Right lobe of liver (tissue), 4 donors: ENCODE measurements around the gene AKR1B1.

ENCODE experiments used
- POLR2A ChIP-seq: fragments of 450-650 bp; IDR thresholded peaks from one replicate; pipeline ENCODE4 v1.6.1; 2017; ENCODE audit warnings: antibody characterized with exemption, mild to moderate bottlenecking
- TF ChIP-seq, protein P1 (sequence below), 4 donors: fragments of 200-600 bp in 3 of 4; fragments of 450-650 bp in 1 of 4; IDR thresholded peaks; one replicate each; pipeline versions ENCODE4 v1.5.1 to v1.8.0; 2016 to 2022; ENCODE audit warnings: antibody characterized with exemption in 4 of 4, mild to moderate bottlenecking in 2 of 4
- donor health status: DM: no; HTN: no; CAD: no.
- donor health status: DM: no; HTN: no; CAD: no.
- donor health status: DM: no; HTN: yes; CAD: no.

GRCh38 chr7:134480202-134480601 lies 21.3 kb upstream of the AKR1B1 start:
- TF ChIP-seq, protein P1, sequence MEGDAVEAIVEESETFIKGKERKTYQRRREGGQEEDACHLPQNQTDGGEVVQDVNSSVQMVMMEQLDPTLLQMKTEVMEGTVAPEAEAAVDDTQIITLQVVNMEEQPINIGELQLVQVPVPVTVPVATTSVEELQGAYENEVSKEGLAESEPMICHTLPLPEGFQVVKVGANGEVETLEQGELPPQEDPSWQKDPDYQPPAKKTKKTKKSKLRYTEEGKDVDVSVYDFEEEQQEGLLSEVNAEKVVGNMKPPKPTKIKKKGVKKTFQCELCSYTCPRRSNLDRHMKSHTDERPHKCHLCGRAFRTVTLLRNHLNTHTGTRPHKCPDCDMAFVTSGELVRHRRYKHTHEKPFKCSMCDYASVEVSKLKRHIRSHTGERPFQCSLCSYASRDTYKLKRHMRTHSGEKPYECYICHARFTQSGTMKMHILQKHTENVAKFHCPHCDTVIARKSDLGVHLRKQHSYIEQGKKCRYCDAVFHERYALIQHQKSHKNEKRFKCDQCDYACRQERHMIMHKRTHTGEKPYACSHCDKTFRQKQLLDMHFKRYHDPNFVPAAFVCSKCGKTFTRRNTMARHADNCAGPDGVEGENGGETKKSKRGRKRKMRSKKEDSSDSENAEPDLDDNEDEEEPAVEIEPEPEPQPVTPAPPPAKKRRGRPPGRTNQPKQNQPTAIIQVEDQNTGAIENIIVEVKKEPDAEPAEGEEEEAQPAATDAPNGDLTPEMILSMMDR (IDR thresholded peaks at IDR 0.05): no peak
- TF ChIP-seq POLR2A: no peak
